ENCODE measurements around the gene CDH7.

The CDH7 gene

GRCh38 chr18:65769652-65770051 lies 18.8 kb downstream of the CDH7 start:
- DNase-seq: no peak

GRCh38 chr18:65786474-65786873 lies 35.7 kb downstream of the CDH7 start:
- no peak for DNase-seq

- no peak for DNase-seq
Observed at GRCh38 chr18:65788373-65788772, 37.6 kb downstream of the CDH7 start.

GRCh38 chr18:65790604-65791003 lies 39.8 kb downstream of the CDH7 start:
- no peak for DNase-seq

- no peak for DNase-seq
Observed at GRCh38 chr18:65791719-65792118, 40.9 kb downstream of the CDH7 start.

GRCh38 chr18:65792456-65793074 lies 41.8 kb downstream of the CDH7 start:
- no peak for DNase-seq

GRCh38 chr18:65808759-65809158 lies 57.9 kb downstream of the CDH7 start:
- no peak for DNase-seq

- DNase-seq: no peak
Observed at GRCh38 chr18:65811307-65811706, 60.5 kb downstream of the CDH7 start.

GRCh38 chr18:65815506-65815905 lies 64.7 kb downstream of the CDH7 start:
- DNase-seq: no peak

GRCh38 chr18:65817178-65817577 lies 66.4 kb downstream of the CDH7 start:
- no peak for DNase-seq

GRCh38 chr18:65821911-65822310 lies 71.1 kb downstream of the CDH7 start:
- DNase-seq: no peak

GRCh38 chr18:65822826-65823225 lies 72.0 kb downstream of the CDH7 start:
- no peak for DNase-seq

GRCh38 chr18:65827444-65827843 lies 76.6 kb downstream of the CDH7 start:
- DNase-seq: no peak

- DNase-seq: no peak
Observed at GRCh38 chr18:65835881-65836280, 85.1 kb downstream of the CDH7 start.

GRCh38 chr18:65846107-65846506 lies 95.3 kb downstream of the CDH7 start:
- DNase-seq: no peak

GRCh38 chr18:65852273-65852672 lies 101.5 kb downstream of the CDH7 start:
- no peak for DNase-seq

- DNase-seq: no peak
Observed at GRCh38 chr18:65859075-65859474, 108.3 kb downstream of the CDH7 start.

- DNase-seq: no peak
Observed at GRCh38 chr18:65869527-65869926, 118.7 kb downstream of the CDH7 start.

- DNase-seq: no peak
Observed at GRCh38 chr18:65876310-65876709, 125.5 kb downstream of the CDH7 start.

- DNase-seq: no peak
Observed at GRCh38 chr18:65897292-65897691, 146.5 kb downstream of the CDH7 start.

- DNase-seq: no peak
Observed at GRCh38 chr18:65901522-65901921, 150.7 kb downstream of the CDH7 start.

- no peak for DNase-seq
Observed at GRCh38 chr18:65906621-65907034, 155.8 kb downstream of the CDH7 start.

GRCh38 chr18:65907281-65907680 lies 156.5 kb downstream of the CDH7 start:
- no peak for DNase-seq

- no peak for DNase-seq
Observed at GRCh38 chr18:65919018-65919417, 168.2 kb downstream of the CDH7 start.

GRCh38 chr18:65919663-65920062 lies 168.9 kb downstream of the CDH7 start:
- DNase-seq: no peak

GRCh38 chr18:65922103-65922502 lies 171.3 kb downstream of the CDH7 start:
- DNase-seq: no peak

Measured in activated CD4-positive, alpha-beta T cell treated with anti-CD3 and anti-CD28 coated beads, Interleukin-2, amount 50 U/mL, for 1 hour (primary cell).